Measurements from ENCODE around the gene TXK.

TXK gene

GRCh38 chr4:48110452-48110978 is 23.5 kb downstream of the TXK start:
- H2AFZ ChIP-seq (ENCODE audit: low read depth, low read length): no peak overlapping the region
- peaks cover 2% of the 10 kb centered on the region for H3K27me3 ChIP-seq (ENCODE audit: insufficient read depth, low read length)
- no peaks in the 10 kb centered on the region for H3K9me3 ChIP-seq (ENCODE audit: low read length)
- H3K4me1 ChIP-seq (ENCODE audit: insufficient read depth, low read length): no peaks in the 10 kb centered on the region
- no peaks in the 10 kb centered on the region for H3K36me3 ChIP-seq (ENCODE audit: insufficient read depth, low read length)
- H3K4me3 ChIP-seq (ENCODE audit: low read length): no peak overlapping the region

GRCh38 chr4:48109413-48110263 is 24.4 kb downstream of the TXK start:
- Histone ChIP-seq H3K36me3 (ENCODE audit: insufficient read depth, low read length) (no peaks in the 10 kb centered on the region), H3K4me1 (ENCODE audit: insufficient read depth, low read length) (no peaks in the 10 kb centered on the region), H3K4me3 (ENCODE audit: low read length) (no peak overlapping the region), H3K9me3 (ENCODE audit: low read length) (no peaks in the 10 kb centered on the region), H3K27me3 (ENCODE audit: insufficient read depth, low read length) (peaks cover 2% of the 10 kb centered on the region), H2AFZ (ENCODE audit: low read depth, low read length) (no peak overlapping the region)

GRCh38 chr4:48108309-48109073 is 25.6 kb downstream of the TXK start:
- no peaks in the 10 kb centered on the region for H3K4me1 ChIP-seq (ENCODE audit: insufficient read depth, low read length)
- H2AFZ ChIP-seq (ENCODE audit: low read depth, low read length): no peak overlapping the region

GRCh38 chr4:48105230-48105629 is 28.8 kb downstream of the TXK start:
- Histone ChIP-seq H2AFZ (ENCODE audit: low read depth, low read length) (no peak overlapping the region), H3K4me1 (ENCODE audit: insufficient read depth, low read length) (no peaks in the 10 kb centered on the region), H3K36me3 (ENCODE audit: insufficient read depth, low read length) (no peaks in the 10 kb centered on the region), H3K4me3 (ENCODE audit: low read length) (no peak overlapping the region), H3K9me3 (ENCODE audit: low read length) (no peaks in the 10 kb centered on the region), H3K27me3 (ENCODE audit: insufficient read depth, low read length) (no peaks in the 10 kb centered on the region)

More at GRCh38 chr4:48108309-48109073, 25.6 kb downstream of the TXK start:
- Histone ChIP-seq H3K9me3 (ENCODE audit: low read length) (no peaks in the 10 kb centered on the region), H3K27me3 (ENCODE audit: insufficient read depth, low read length) (peaks cover 2% of the 10 kb centered on the region), H3K4me3 (ENCODE audit: low read length) (no peak overlapping the region), H3K36me3 (ENCODE audit: insufficient read depth, low read length) (no peaks in the 10 kb centered on the region)

- H2AFZ ChIP-seq (ENCODE audit: low read depth, low read length): no peak overlapping the region
- no peaks in the 10 kb centered on the region for H3K4me1 ChIP-seq (ENCODE audit: insufficient read depth, low read length)
- H3K4me3 ChIP-seq (ENCODE audit: low read length): no peak overlapping the region
- H3K9me3 ChIP-seq (ENCODE audit: low read length): no peaks in the 10 kb centered on the region
- H3K36me3 ChIP-seq (ENCODE audit: insufficient read depth, low read length): no peaks in the 10 kb centered on the region
- no peaks in the 10 kb centered on the region for H3K27me3 ChIP-seq (ENCODE audit: insufficient read depth, low read length)
Observed at GRCh38 chr4:48103483-48104139, 30.4 kb downstream of the TXK start.

- Histone ChIP-seq H3K36me3 (ENCODE audit: insufficient read depth, low read length) (no peaks in the 10 kb centered on the region), H3K27me3 (ENCODE audit: insufficient read depth, low read length) (no peaks in the 10 kb centered on the region), H3K9me3 (ENCODE audit: low read length) (no peaks in the 10 kb centered on the region), H2AFZ (ENCODE audit: low read depth, low read length) (no peak overlapping the region), H3K4me1 (ENCODE audit: insufficient read depth, low read length) (no peaks in the 10 kb centered on the region), H3K4me3 (ENCODE audit: low read length) (no peak overlapping the region)
Observed at GRCh38 chr4:48102303-48102702, 31.7 kb downstream of the TXK start.

GRCh38 chr4:48100256-48100655 is 33.8 kb downstream of the TXK start:
- Histone ChIP-seq H2AFZ (ENCODE audit: low read depth, low read length) (no peak overlapping the region), H3K4me3 (ENCODE audit: low read length) (no peak overlapping the region), H3K36me3 (ENCODE audit: insufficient read depth, low read length) (no peaks in the 10 kb centered on the region), H3K27me3 (ENCODE audit: insufficient read depth, low read length) (no peaks in the 10 kb centered on the region), H3K4me1 (ENCODE audit: insufficient read depth, low read length) (no peaks in the 10 kb centered on the region), H3K9me3 (ENCODE audit: low read length) (no peaks in the 10 kb centered on the region)

GRCh38 chr4:48095441-48095840 is 38.6 kb downstream of the TXK start:
- Histone ChIP-seq H3K36me3 (ENCODE audit: insufficient read depth, low read length) (no peaks in the 10 kb centered on the region), H3K4me1 (ENCODE audit: insufficient read depth, low read length) (no peaks in the 10 kb centered on the region), H3K9me3 (ENCODE audit: low read length) (no peaks in the 10 kb centered on the region), H3K4me3 (ENCODE audit: low read length) (no peak overlapping the region), H2AFZ (ENCODE audit: low read depth, low read length) (no peak overlapping the region), H3K27me3 (ENCODE audit: insufficient read depth, low read length) (no peaks in the 10 kb centered on the region)

- Histone ChIP-seq H3K9me3 (ENCODE audit: low read length) (no peaks in the 10 kb centered on the region), H3K4me3 (ENCODE audit: low read length) (no peak overlapping the region), H3K4me1 (ENCODE audit: insufficient read depth, low read length) (no peaks in the 10 kb centered on the region)
Observed at GRCh38 chr4:48093991-48094416, 40.0 kb downstream of the TXK start.

GRCh38 chr4:48090621-48091020 is 43.4 kb downstream of the TXK start:
- Histone ChIP-seq H3K4me1 (ENCODE audit: insufficient read depth, low read length) (no peaks in the 10 kb centered on the region), H2AFZ (ENCODE audit: low read depth, low read length) (no peak overlapping the region), H3K9me3 (ENCODE audit: low read length) (no peaks in the 10 kb centered on the region), H3K36me3 (ENCODE audit: insufficient read depth, low read length) (no peaks in the 10 kb centered on the region), H3K4me3 (ENCODE audit: low read length) (no peak overlapping the region), H3K27me3 (ENCODE audit: insufficient read depth, low read length) (no peaks in the 10 kb centered on the region)

More at GRCh38 chr4:48093991-48094416, 40.0 kb downstream of the TXK start:
- no peaks in the 10 kb centered on the region for H3K36me3 ChIP-seq (ENCODE audit: insufficient read depth, low read length)
- H3K27me3 ChIP-seq (ENCODE audit: insufficient read depth, low read length): no peaks in the 10 kb centered on the region
- no peak overlapping the region for H2AFZ ChIP-seq (ENCODE audit: low read depth, low read length)

GRCh38 chr4:48085821-48086589 is 48.0 kb downstream of the TXK start:
- H3K36me3 ChIP-seq (ENCODE audit: insufficient read depth, low read length): no peaks in the 10 kb centered on the region
- H2AFZ ChIP-seq (ENCODE audit: low read depth, low read length): no peak overlapping the region
- no peaks in the 10 kb centered on the region for H3K27me3 ChIP-seq (ENCODE audit: insufficient read depth, low read length)
- H3K9me3 ChIP-seq (ENCODE audit: low read length): no peaks in the 10 kb centered on the region
- no peaks in the 10 kb centered on the region for H3K4me1 ChIP-seq (ENCODE audit: insufficient read depth, low read length)
- H3K4me3 ChIP-seq (ENCODE audit: low read length): no peak overlapping the region

GRCh38 chr4:48082956-48083355 is 51.1 kb downstream of the TXK start:
- H3K4me1 ChIP-seq (ENCODE audit: insufficient read depth, low read length): no peaks in the 10 kb centered on the region
- no peaks in the 10 kb centered on the region for H3K9me3 ChIP-seq (ENCODE audit: low read length)
- no peak overlapping the region for H3K4me3 ChIP-seq (ENCODE audit: low read length)
- no peak overlapping the region for H2AFZ ChIP-seq (ENCODE audit: low read depth, low read length)
- no peaks in the 10 kb centered on the region for H3K27me3 ChIP-seq (ENCODE audit: insufficient read depth, low read length)
- no peaks in the 10 kb centered on the region for H3K36me3 ChIP-seq (ENCODE audit: insufficient read depth, low read length)
